Endothelial cell of umbilical vein (primary cell): ENCODE measurements around the gene ARHGEF40. TPM values are rescaled to one million over a fixed set of nuclear protein-coding genes. Genes with fewer than 3 reads are reported as not detected.

ENCODE experiments used
- BruUV-seq: library from RNA; stranded (reverse); fragments of 400-500 nt; replicated peaks from 2 replicates; lab custom pipeline; 2021; lab: Mats Ljungman, UMichigan
- CTCF ChIA-PET: fragments of 300-600, 350-600 bp; sonication (Branson Sonifier 250); formaldehyde crosslinking; loops from one replicate; lab custom pipeline; 2021; ENCODE audit warnings: antibody characterized with exemption, inconsistent platforms; lab: Charles Lee
- POLR2A ChIA-PET: fragments of 300-600, 350-600 bp; sonication (Branson Sonifier 250); formaldehyde crosslinking; loops from one replicate; lab custom pipeline; 2021; ENCODE audit warnings: antibody characterized with exemption, inconsistent platforms; lab: Charles Lee
- DNase-seq: peaks from one replicate; pipeline ENCODE4 v3.0.0-alpha.2; 2011; ENCODE audit warnings: low read depth, low spot score
- FAIRE-seq: peaks from 2 replicates; lab custom pipeline; 2011; peaks lifted over from hg19 to GRCh38; lab: Jason Lieb, UNC
- H2AFZ ChIP-seq: 2 replicates; pipeline ENCODE4 v1.6.0; 2012; ENCODE audit warnings: low read depth, low read length, control low read depth, inconsistent platforms
- H3K27ac ChIP-seq: 2 replicates; pipeline ENCODE4 v1.5.1; 2011; ENCODE audit warnings: low read depth, mild to moderate bottlenecking, control low read depth, low read length, moderate library complexity; ENCODE audit not compliant: insufficient read depth
- H3K27me3 ChIP-seq, 2 experiments: 2 replicates each; pipeline versions ENCODE4 v1.6.0 to v1.6.1; 2011; ENCODE audit warnings: low read length in 2 of 2, mixed read lengths in 1 of 2; ENCODE audit not compliant: control insufficient read depth in 2 of 2, insufficient read depth in 2 of 2
- H3K36me3 ChIP-seq, 2 experiments: 2 replicates in 1 of 2; 3 replicates in 1 of 2; pipeline ENCODE4 v1.5.1; 2011; ENCODE audit warnings: low read length in 2 of 2, mild to moderate bottlenecking in 1 of 2, moderate library complexity in 1 of 2; ENCODE audit not compliant: control insufficient read depth in 2 of 2, insufficient read depth in 2 of 2; ENCODE audit errors: extremely low read depth in 1 of 2
- H3K4me1 ChIP-seq: 3 replicates; pipeline ENCODE4 v1.5.1; 2011; ENCODE audit warnings: mild to moderate bottlenecking, low read length; ENCODE audit not compliant: control insufficient read depth, insufficient read depth; ENCODE audit errors: extremely low read depth
- H3K4me2 ChIP-seq: 2 replicates; pipeline ENCODE4 v1.6.1; 2011; ENCODE audit warnings: low read length, control low read depth, mixed read lengths; ENCODE audit not compliant: insufficient read depth
- H3K4me3 ChIP-seq, 3 experiments: fragments of 200-600 bp in 1 of 3; sonication (generic), shearing (Covaris generic) in 1 of 3; replicated peaks in 1 of 3; 2 replicates each; pipeline ENCODE4 v1.5.1; 2011 to 2016; ENCODE audit warnings: control low read depth in 3 of 3, low read length in 3 of 3, mild to moderate bottlenecking in 2 of 3, inconsistent platforms in 1 of 3, low read depth in 1 of 3, moderate library complexity in 1 of 3; ENCODE audit not compliant: insufficient read depth in 1 of 3
- H3K79me2 ChIP-seq: 2 replicates; pipeline ENCODE4 v1.6.0; 2012; ENCODE audit warnings: low read length, inconsistent platforms; ENCODE audit not compliant: control insufficient read depth, insufficient read depth
- H3K9ac ChIP-seq: replicated peaks from 2 replicates; pipeline ENCODE3; 2011; ENCODE audit warnings: low read length, control low read depth; ENCODE audit not compliant: insufficient read depth; ENCODE audit errors: extremely low read depth
- H3K9me1 ChIP-seq: replicated peaks from 3 replicates; pipeline ENCODE4 v1.6.0; 2011; ENCODE audit warnings: mild to moderate bottlenecking, low read length; ENCODE audit not compliant: control insufficient read depth, insufficient read depth; ENCODE audit errors: extremely low read depth
- H3K9me3 ChIP-seq: replicated peaks from 2 replicates; pipeline ENCODE4 v1.5.1; 2012; ENCODE audit warnings: low read length, inconsistent platforms; ENCODE audit not compliant: control insufficient read depth, insufficient read depth
- H4K20me1 ChIP-seq: replicated peaks from 2 replicates; pipeline ENCODE3; 2011; ENCODE audit warnings: mild to moderate bottlenecking, low read length; ENCODE audit not compliant: control insufficient read depth, insufficient read depth; ENCODE audit errors: extremely low read depth
- CTCF ChIP-seq, 2 donors: IDR thresholded peaks; 1 replicate in 1 of 2; 2 replicates in 1 of 2; pipeline ENCODE4 v1.5.1; 2011; ENCODE audit warnings: low read length in 2 of 2, mild to moderate bottlenecking in 2 of 2, moderate library complexity in 2 of 2, control low read depth in 1 of 2, inconsistent platforms in 1 of 2, low read depth in 1 of 2; ENCODE audit not compliant: insufficient read depth in 1 of 2; ENCODE audit errors: extremely low read depth in 1 of 2
- EZH2 ChIP-seq: IDR thresholded peaks from 2 replicates; pipeline ENCODE4 v1.6.1; 2012; ENCODE audit warnings: borderline replicate concordance, low read depth, mild to moderate bottlenecking, moderate library complexity, low read length, inconsistent platforms; ENCODE audit not compliant: severe bottlenecking
- FOS ChIP-seq: IDR thresholded peaks from 2 replicates; pipeline ENCODE4 v1.6.1; 2011; ENCODE audit warnings: mild to moderate bottlenecking, low read length, moderate library complexity, borderline replicate concordance; ENCODE audit not compliant: insufficient read depth
- GATA2 ChIP-seq: IDR thresholded peaks from 2 replicates; pipeline ENCODE4 v1.7.0; 2011; ENCODE audit warnings: low read depth, mild to moderate bottlenecking, moderate library complexity, mixed read lengths, low read length; ENCODE audit not compliant: insufficient read length, insufficient read depth
- JUN ChIP-seq: IDR thresholded peaks from 2 replicates; pipeline ENCODE4 v1.6.1; 2011; ENCODE audit warnings: borderline replicate concordance, low read depth; ENCODE audit not compliant: insufficient read length, insufficient read depth
- MYC ChIP-seq: IDR thresholded peaks from one replicate; pipeline ENCODE4 v1.6.1; 2011; ENCODE audit warnings: mild to moderate bottlenecking, low read depth, low read length
- POLR2A ChIP-seq: IDR thresholded peaks from 2 replicates; pipeline ENCODE4 v1.6.1; 2012; ENCODE audit warnings: low read depth, mild to moderate bottlenecking, control low read depth, low read length
- POLR2AphosphoS5 ChIP-seq: IDR thresholded peaks from 2 replicates; pipeline ENCODE4 v1.6.1; 2012; ENCODE audit warnings: low read depth, mild to moderate bottlenecking, control low read depth, low read length, moderate library complexity; ENCODE audit not compliant: insufficient read depth
- dilution Hi-C: fragments of 300-500 bp; cut with MboI; formaldehyde crosslinking; loops from one replicate; pipeline ENCODE4 v1.15.0; 2019; ENCODE audit warnings: low sequenced_read_pairs; ENCODE audit not compliant: extremely low pct_ligation_motif_present
- intact Hi-C: fragments of 100-400 bp; cut with micrococcal nuclease; formaldehyde crosslinking; loops from one replicate; pipeline ENCODE4 v1.10.0; 2022
- polyA plus RNA-seq, 4 experiments: library from polyadenylated mRNA; depleted of rRNA in 3 of 4; stranded (reverse) in 3 of 4; unstranded in 1 of 4; fragments of >200 nt; gene quantifications; 2 replicates each; pipeline versions ENCODE4 v1.2.1 to v1.2.3, GENCODE V29; 2011 to 2012; ENCODE audit warnings: missing spikeins in 1 of 4
- total RNA-seq: library from RNA; stranded (reverse); gene quantifications from 2 replicates; pipeline ENCODE4 v1.2.3, GENCODE V29; 2021
- TF ChIP-seq, protein P1 (sequence below): IDR thresholded peaks from 2 replicates; pipeline ENCODE4 v1.6.1; 2011; ENCODE audit not compliant: insufficient read depth, insufficient read length

The ARHGEF40 gene
- total and polyA plus RNA-seq, 2 donors (not counting 3 experiments of a cell fraction or from before 2014, with no cell fraction given), result 2.6 to 19.9 TPM

- no peaks in the 10 kb centered on the region for H3K9me3 ChIP-seq
- no TSS peak for BruUV-seq
- peaks cover 15 to 26% of the 10 kb centered on the region in 2 experiments for H3K27me3 ChIP-seq
- H4K20me1 ChIP-seq, result no peaks in the 10 kb centered on the region
- no peak overlapping the region for H2AFZ ChIP-seq
- no peaks in the 10 kb centered on the region for H3K79me2 ChIP-seq
- CTCF ChIA-PET, result interaction anchor here (1.1 to 1.5 kb wide), 3 partner anchors 10 to 47 kb away, joined by 3 to 4 read pairs (median 3); no protein-coding TSS in a partner anchor
- no peak overlapping the region for H3K4me3 ChIP-seq
- no peaks in the 10 kb centered on the region for H3K9me1 ChIP-seq
- DNase-seq (no peak), FAIRE-seq (no peak)
- H3K9ac ChIP-seq, result no peak overlapping the region
- H3K4me1 ChIP-seq, result no peaks in the 10 kb centered on the region
- dilution Hi-C loops (no loop called here), intact Hi-C loops (no loop called here)
- H3K27ac ChIP-seq, result no peak overlapping the region
- TF ChIP-seq CTCF (IDR thresholded peaks at IDR 0.05; ENCODE audit: extremely low read depth in 1 of 2, insufficient read depth in 1 of 2, low read depth in 1 of 2, low read length in 2 of 2), result no peak
- TF ChIP-seq POLR2AphosphoS5, result no peak
- no peak overlapping the region for H3K4me2 ChIP-seq
- no peaks in the 10 kb centered on the region for H3K36me3 ChIP-seq
- POLR2A ChIA-PET, result interaction anchor here (0.6 kb wide), 1 partner anchor 156 kb away, joined by 3 read pairs; no protein-coding TSS in a partner anchor
These were observed 8.8 kb upstream of the ARHGEF40 start for GRCh38 chr14:21061347-21061668.

GRCh38 chr14:21063479-21063878, 6.6 kb upstream of the ARHGEF40 start:
- Histone ChIP-seq H2AFZ (no peak overlapping the region), H3K27ac (no peak overlapping the region), H3K27me3 (peaks cover 17 to 38% of the 10 kb centered on the region in 2 experiments), H3K4me1 (no peaks in the 10 kb centered on the region), H3K9ac (no peak overlapping the region), H3K79me2 (no peaks in the 10 kb centered on the region), H3K9me1 (no peaks in the 10 kb centered on the region), H3K4me2 (no peak overlapping the region), H3K9me3 (no peaks in the 10 kb centered on the region), H3K4me3 (no peak overlapping the region), H4K20me1 (no peaks in the 10 kb centered on the region), H3K36me3 (no peaks in the 10 kb centered on the region)
- no peak for DNase-seq
- dilution Hi-C loops (no loop called here), intact Hi-C loops (no loop called here)
- no peak for FAIRE-seq
- TF ChIP-seq EZH2, result no peak
- TF ChIP-seq JUN, result no peak
- no peak for TF ChIP-seq CTCF (IDR thresholded peaks at IDR 0.05; ENCODE audit: extremely low read depth in 1 of 2, insufficient read depth in 1 of 2, low read depth in 1 of 2, low read length in 2 of 2)
- no peak for TF ChIP-seq POLR2AphosphoS5
- no peak for TF ChIP-seq GATA2
- no peak for TF ChIP-seq MYC
- no peak for TF ChIP-seq FOS
- TF ChIP-seq POLR2A, result no peak
- TF ChIP-seq, protein P1, sequence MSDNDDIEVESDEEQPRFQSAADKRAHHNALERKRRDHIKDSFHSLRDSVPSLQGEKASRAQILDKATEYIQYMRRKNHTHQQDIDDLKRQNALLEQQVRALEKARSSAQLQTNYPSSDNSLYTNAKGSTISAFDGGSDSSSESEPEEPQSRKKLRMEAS, result no peak
- BruUV-seq, result no TSS peak
- ChIA-PET CTCF (interaction anchor here (1.2 to 3.1 kb wide), 2 partner anchors 29 to 48 kb away, joined by 4 to 14 read pairs; no protein-coding TSS in a partner anchor), POLR2A (no interaction called here)
